Upper lobe of right lung (tissue), 1 donor: ENCODE data around the gene ZMYM1. TPM values are rescaled to one million over a fixed set of nuclear protein-coding genes. Genes with fewer than 3 reads are reported as not detected.

ENCODE experiments used
- ATAC-seq: fragments of 200-7000 bp; cut with Tn5 transposase; one replicate; pipeline ENCODE4 v1.9.1; 2020; ENCODE audit warnings: mild to moderate bottlenecking, moderate library complexity
- DNase-seq: peaks from one replicate; pipeline ENCODE4 v3.0.0-alpha.2; 2020
- H3K27ac ChIP-seq: fragments of 200-600 bp; one replicate; pipeline ENCODE4 v1.8.0; 2022
- H3K27me3 ChIP-seq: fragments of 200-600 bp; one replicate; pipeline ENCODE4 v1.8.0; 2022; ENCODE audit warnings: mild to moderate bottlenecking
- H3K36me3 ChIP-seq: fragments of 200-600 bp; one replicate; pipeline ENCODE4 v1.8.0; 2022
- H3K4me1 ChIP-seq: fragments of 200-600 bp; one replicate; pipeline ENCODE4 v1.8.0; 2022
- H3K4me3 ChIP-seq: fragments of 200-600 bp; one replicate; pipeline ENCODE4 v1.8.0; 2022; ENCODE audit warnings: mild to moderate bottlenecking
- H3K9me3 ChIP-seq: fragments of 200-600 bp; one replicate; pipeline ENCODE4 v1.8.0; 2022
- CTCF ChIP-seq: fragments of 200-600 bp; IDR thresholded peaks from one replicate; pipeline ENCODE4 v1.8.0; 2022; ENCODE audit warnings: antibody characterized with exemption
- intact Hi-C: fragments of 100-400 bp; cut with DNase I; formaldehyde crosslinking; loops from one replicate; pipeline ENCODE4 v1.11.0; 2022
- total RNA-seq: library from RNA; stranded (reverse); fragmentation: NEBNext Ultra II Directional; extraction: Animal tissue kit (Norgen Biotek cat#: 25700); gene quantifications from one replicate; pipeline ENCODE4 v1.2.1, GENCODE V29; 2021
- donor health status: DM: no; HTN: yes; CAD: no; lungs with severe emphysema.

Gene ZMYM1
- total RNA-seq, 1 donor from 2014 or later = 20.1 TPM

GRCh38 chr1:35033346-35033745 lies 45.8 kb upstream of the ZMYM1 start:
- Histone ChIP-seq H3K4me3 (no peak overlapping the region), H3K27me3 (no peaks in the 10 kb centered on the region), H3K36me3 (no peaks in the 10 kb centered on the region), H3K9me3 (peaks cover 6% of the 10 kb centered on the region), H3K27ac (no peak overlapping the region), H3K4me1 (peaks cover 14% of the 10 kb centered on the region)
- TF ChIP-seq CTCF = no peak
- intact Hi-C loops = no loop called here
- ATAC-seq (no peak), DNase-seq (no peak)

GRCh38 chr1:35036621-35037020 lies 42.6 kb upstream of the ZMYM1 start:
- ATAC-seq (no peak), DNase-seq (no peak)
- no peaks in the 10 kb centered on the region for H3K27me3 ChIP-seq
- intact Hi-C loops = no loop called here
- TF ChIP-seq CTCF = no peak
- peaks cover 6% of the 10 kb centered on the region for H3K9me3 ChIP-seq
- no peaks in the 10 kb centered on the region for H3K4me1 ChIP-seq
- H3K27ac ChIP-seq = no peak overlapping the region
- no peaks in the 10 kb centered on the region for H3K36me3 ChIP-seq
- no peak overlapping the region for H3K4me3 ChIP-seq

- DNase-seq = no peak
- H3K4me3 ChIP-seq = no peak overlapping the region
- H3K27me3 ChIP-seq = no peaks in the 10 kb centered on the region
- H3K27ac ChIP-seq = no peak overlapping the region
- H3K9me3 ChIP-seq = peaks cover 6% of the 10 kb centered on the region
- ATAC-seq = no peak
- intact Hi-C loops = no loop called here
- TF ChIP-seq CTCF = no peak
- no peaks in the 10 kb centered on the region for H3K36me3 ChIP-seq
- no peaks in the 10 kb centered on the region for H3K4me1 ChIP-seq
These were observed 42.0 kb upstream of the ZMYM1 start for GRCh38 chr1:35037206-35037605.

GRCh38 chr1:35038723-35039122 lies 40.5 kb upstream of the ZMYM1 start:
- no peaks in the 10 kb centered on the region for H3K27me3 ChIP-seq
- TF ChIP-seq CTCF = no peak
- H3K9me3 ChIP-seq = no peaks in the 10 kb centered on the region
- H3K27ac ChIP-seq = no peak overlapping the region
- H3K36me3 ChIP-seq = no peaks in the 10 kb centered on the region
- DNase-seq (no peak), ATAC-seq (no peak)
- intact Hi-C loops = no loop called here
- no peak overlapping the region for H3K4me3 ChIP-seq
- no peaks in the 10 kb centered on the region for H3K4me1 ChIP-seq

GRCh38 chr1:35043498-35043897 lies 35.7 kb upstream of the ZMYM1 start:
- intact Hi-C loops = no loop called here
- no peak for TF ChIP-seq CTCF
- Histone ChIP-seq H3K4me1 (no peaks in the 10 kb centered on the region), H3K27me3 (no peaks in the 10 kb centered on the region), H3K4me3 (no peak overlapping the region), H3K9me3 (no peaks in the 10 kb centered on the region), H3K36me3 (no peaks in the 10 kb centered on the region), H3K27ac (no peak overlapping the region)
- no peak for ATAC-seq
- DNase-seq = no peak

GRCh38 chr1:35044431-35044830 lies 34.8 kb upstream of the ZMYM1 start:
- TF ChIP-seq CTCF = no peak
- Histone ChIP-seq H3K27ac (no peak overlapping the region), H3K4me1 (no peaks in the 10 kb centered on the region), H3K4me3 (no peak overlapping the region), H3K36me3 (no peaks in the 10 kb centered on the region), H3K9me3 (no peaks in the 10 kb centered on the region), H3K27me3 (no peaks in the 10 kb centered on the region)
- ATAC-seq (no peak), DNase-seq (no peak)
- intact Hi-C loops = no loop called here
